Ovary (tissue), 9 donors: ENCODE data around the gene IL24. TPM values are rescaled to one million over a fixed set of nuclear protein-coding genes. Genes with fewer than 3 reads are reported as not detected.

Experiments
- DNase-seq, 5 donors: peaks; one replicate each; pipeline ENCODE4 v3.0.0-alpha.2; 2019 to 2020
- H3K27ac ChIP-seq, 2 donors: fragments of 200-600 bp; one replicate each; pipeline versions ENCODE4 v1.5.1 to v1.8.0; 2019 to 2022
- H3K27me3 ChIP-seq: fragments of 200-600 bp; one replicate; pipeline ENCODE4 v1.8.0; 2022
- H3K36me3 ChIP-seq: fragments of 200-600 bp; sonication (generic); one replicate; pipeline ENCODE4 v1.5.1; 2019
- H3K4me1 ChIP-seq: one replicate; pipeline ENCODE4 v1.8.1; 2013; ENCODE audit warnings: mild to moderate bottlenecking, moderate library complexity; ENCODE audit not compliant: insufficient read depth
- H3K4me3 ChIP-seq: fragments of 200-600 bp; sonication (generic); one replicate; pipeline ENCODE4 v1.5.1; 2017
- H3K9me3 ChIP-seq, 2 donors: fragments of 200-600 bp in 1 of 2; sonication (generic) in 1 of 2; one replicate each; pipeline versions ENCODE4 v1.5.1 to v1.8.1; 2013 to 2019; ENCODE audit warnings: mild to moderate bottlenecking in 1 of 2, moderate library complexity in 1 of 2
- EP300 ChIP-seq: sonication (generic); formaldehyde crosslinking; IDR thresholded peaks from one replicate; pipeline ENCODE4 v1.6.1; 2017; ENCODE audit warnings: antibody characterized with exemption
- POLR2A ChIP-seq: fragments of 450-650 bp; IDR thresholded peaks from one replicate; pipeline ENCODE4 v1.6.1; 2017; ENCODE audit warnings: antibody characterized with exemption, mild to moderate bottlenecking, moderate library complexity
- WGBS, 3 donors: extraction: QIAGEN DNeasy Blood & Tissue Kit in 1 of 3; methylation state at CpG; one replicate each; pipeline versions ENCODE4 v1.1.5 to v1.1.7; 2013 to 2017; 5-methylcytosine and 5-hydroxymethylcytosine counted together
- intact Hi-C, 4 donors: fragments of 100-400 bp; cut with DNase I; formaldehyde crosslinking; loops; one replicate each; pipeline versions ENCODE4 v1.11.0 to v1.15.1; 2022 to 2023
- polyA plus RNA-seq, 2 donors: library from polyadenylated mRNA; stranded (reverse); fragments of 200-250 nt in 1 of 2; fragments of 350-450 nt in 1 of 2; fragmentation: Illumina TruSeq in 1 of 2; extraction: RNeasy Lipid Tissue Mini Kit (QIAGEN cat#74804) in 1 of 2; gene quantifications; one replicate each; pipeline ENCODE4 v1.2.3, GENCODE V29; 2013 to 2014
- total RNA-seq, 7 donors: library from RNA; depleted of rRNA in 2 of 7; stranded (reverse); fragments of >200 nt in 2 of 7; fragmentation: NEBNext Ultra II Directional in 3 of 7; extraction: Animal tissue kit (Norgen Biotek cat#: 25700) in 3 of 7; gene quantifications; one replicate each; pipeline versions ENCODE4 v1.1.0 to v1.2.4, GENCODE V29; 2016 to 2023
- TF ChIP-seq, protein P1 (sequence below), 3 donors: fragments of 450-650 bp in 2 of 3; fragments of 200-600 bp in 1 of 3; IDR thresholded peaks; one replicate each; pipeline versions ENCODE4 v1.5.1 to v1.8.0; 2016 to 2022; ENCODE audit warnings: antibody characterized with exemption in 3 of 3, mild to moderate bottlenecking in 1 of 3
- donor health status: DM: no; HTN: no; CAD: no; lungs with moderate emphysema.
- donor health status: DM: no; HTN: no; CAD: no.
- donor health status: Bipolar disorder and iron deficiency.
- donor health status: DM: yes; HTN: yes; CAD: no.
- donor health status: DM: no; HTN: no; CAD: no.
- donor health status: DM: yes; HTN: yes; CAD: no.

IL24 gene
- total and polyA plus RNA-seq, 9 donors = 0.10 to 1.8 (median 0.72) TPM; not detected in 6

DNA sequence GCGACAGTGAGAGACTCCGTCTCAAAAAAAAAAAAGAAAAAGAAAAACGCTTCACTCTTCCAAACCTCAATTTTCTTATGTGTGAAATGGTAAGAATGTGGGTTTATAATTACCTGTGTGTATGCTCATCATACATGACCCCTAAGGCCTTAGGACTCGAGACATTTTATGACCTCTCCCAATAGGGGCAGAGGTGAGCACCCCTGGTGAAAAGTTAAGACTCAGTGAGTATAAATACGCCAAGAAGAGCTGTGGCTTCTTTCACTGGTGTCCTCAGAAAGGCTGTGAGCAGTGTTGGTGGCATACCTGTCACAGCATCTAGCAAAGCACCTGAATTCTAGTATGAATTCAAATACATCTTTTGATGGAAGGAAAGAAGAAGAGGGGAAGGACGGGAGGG, 32.3 kb downstream of the IL24 start:
- 83 to 85% (median 83%) methylated on average over 6 of the region's 6 CpGs for WGBS, 3 donors
- Histone ChIP-seq H3K9me3 (no peaks in the 10 kb centered on the region), H3K27ac (no peak overlapping the region), H3K36me3 (no peaks in the 10 kb centered on the region), H3K4me1 (no peaks in the 10 kb centered on the region), H3K4me3 (no peak overlapping the region), H3K27me3 (no peaks in the 10 kb centered on the region)
- no peak for DNase-seq
- intact Hi-C loops = no loop called here
- TF ChIP-seq EP300 (no peak), POLR2A (no peak)
- TF ChIP-seq, protein P1, sequence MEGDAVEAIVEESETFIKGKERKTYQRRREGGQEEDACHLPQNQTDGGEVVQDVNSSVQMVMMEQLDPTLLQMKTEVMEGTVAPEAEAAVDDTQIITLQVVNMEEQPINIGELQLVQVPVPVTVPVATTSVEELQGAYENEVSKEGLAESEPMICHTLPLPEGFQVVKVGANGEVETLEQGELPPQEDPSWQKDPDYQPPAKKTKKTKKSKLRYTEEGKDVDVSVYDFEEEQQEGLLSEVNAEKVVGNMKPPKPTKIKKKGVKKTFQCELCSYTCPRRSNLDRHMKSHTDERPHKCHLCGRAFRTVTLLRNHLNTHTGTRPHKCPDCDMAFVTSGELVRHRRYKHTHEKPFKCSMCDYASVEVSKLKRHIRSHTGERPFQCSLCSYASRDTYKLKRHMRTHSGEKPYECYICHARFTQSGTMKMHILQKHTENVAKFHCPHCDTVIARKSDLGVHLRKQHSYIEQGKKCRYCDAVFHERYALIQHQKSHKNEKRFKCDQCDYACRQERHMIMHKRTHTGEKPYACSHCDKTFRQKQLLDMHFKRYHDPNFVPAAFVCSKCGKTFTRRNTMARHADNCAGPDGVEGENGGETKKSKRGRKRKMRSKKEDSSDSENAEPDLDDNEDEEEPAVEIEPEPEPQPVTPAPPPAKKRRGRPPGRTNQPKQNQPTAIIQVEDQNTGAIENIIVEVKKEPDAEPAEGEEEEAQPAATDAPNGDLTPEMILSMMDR (IDR thresholded peaks at IDR 0.05) = no peak

DNA sequence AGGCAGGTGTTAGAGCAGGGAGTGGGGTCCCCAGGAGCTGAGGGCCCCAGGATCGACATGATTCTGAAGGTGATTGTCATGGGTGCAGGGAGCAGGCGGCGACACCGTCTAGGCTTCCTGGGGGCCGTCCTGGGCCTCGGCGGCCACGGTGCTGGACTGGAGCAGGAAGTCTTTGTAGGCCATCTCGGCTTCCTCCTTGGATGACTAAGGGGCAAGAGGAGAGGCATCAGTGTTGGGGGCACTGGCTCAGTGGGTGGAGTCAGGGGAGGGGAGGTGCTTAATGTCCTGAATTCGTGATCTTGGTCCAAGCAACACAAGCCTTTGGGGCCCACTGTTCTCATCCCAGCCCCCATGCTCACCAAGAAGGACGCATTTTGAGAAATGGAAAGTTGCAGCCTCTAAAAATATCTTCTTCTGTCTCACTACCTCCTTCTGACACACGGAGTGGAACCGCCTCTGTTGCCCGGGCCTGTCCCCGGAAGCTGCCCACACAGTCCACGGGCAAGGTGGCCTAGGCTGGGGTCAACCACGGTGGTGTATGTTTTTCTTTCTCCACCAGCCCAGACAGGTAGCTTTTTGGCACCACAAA, 33.1 kb downstream of the IL24 start:
- Histone ChIP-seq H3K9me3 (no peaks in the 10 kb centered on the region), H3K27me3 (no peaks in the 10 kb centered on the region), H3K36me3 (no peaks in the 10 kb centered on the region), H3K4me3 (no peak overlapping the region), H3K27ac (no peak overlapping the region), H3K4me1 (no peaks in the 10 kb centered on the region)
- 81 to 89% (median 85%) methylated on average over 17 of the region's 17 CpGs for WGBS, 3 donors
- TF ChIP-seq POLR2A = no peak
- TF ChIP-seq, protein P1 (IDR thresholded peaks at IDR 0.05) = no peak
- TF ChIP-seq EP300 = no peak
- DNase-seq = no peak
- intact Hi-C loops = no loop called here

DNA sequence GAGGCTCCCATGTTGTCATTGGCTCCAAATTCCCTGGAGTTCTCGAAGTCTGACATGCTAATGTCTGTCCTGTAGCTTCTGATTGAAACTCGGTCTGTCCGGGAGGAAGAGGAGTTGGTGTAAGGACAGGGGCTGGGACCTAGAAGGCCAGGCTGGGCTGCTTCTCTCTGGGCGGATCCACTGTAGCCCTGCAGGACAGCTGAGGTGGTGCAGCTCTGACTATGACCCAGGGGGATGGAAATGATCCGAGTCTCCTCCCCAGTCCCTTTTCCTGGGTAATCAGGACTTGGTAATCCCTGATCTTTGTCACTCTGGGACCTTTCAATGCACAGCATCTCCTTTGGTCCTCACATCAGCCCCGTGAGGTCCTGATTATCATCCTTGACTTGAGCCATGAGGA, 34.5 kb downstream of the IL24 start:
- no peak for DNase-seq
- H3K4me1 ChIP-seq = no peaks in the 10 kb centered on the region
- 75 to 84% (median 77%) methylated on average over 6 of the region's 6 CpGs for WGBS, 3 donors
- intact Hi-C loops = no loop called here
- no peaks in the 10 kb centered on the region for H3K27me3 ChIP-seq
- no peaks in the 10 kb centered on the region for H3K36me3 ChIP-seq
- TF ChIP-seq, protein P1 (IDR thresholded peaks at IDR 0.05) = no peak
- no peak for TF ChIP-seq POLR2A
- TF ChIP-seq EP300 = no peak
- H3K27ac ChIP-seq = no peak overlapping the region
- no peak overlapping the region for H3K4me3 ChIP-seq
- no peaks in the 10 kb centered on the region for H3K9me3 ChIP-seq

DNA sequence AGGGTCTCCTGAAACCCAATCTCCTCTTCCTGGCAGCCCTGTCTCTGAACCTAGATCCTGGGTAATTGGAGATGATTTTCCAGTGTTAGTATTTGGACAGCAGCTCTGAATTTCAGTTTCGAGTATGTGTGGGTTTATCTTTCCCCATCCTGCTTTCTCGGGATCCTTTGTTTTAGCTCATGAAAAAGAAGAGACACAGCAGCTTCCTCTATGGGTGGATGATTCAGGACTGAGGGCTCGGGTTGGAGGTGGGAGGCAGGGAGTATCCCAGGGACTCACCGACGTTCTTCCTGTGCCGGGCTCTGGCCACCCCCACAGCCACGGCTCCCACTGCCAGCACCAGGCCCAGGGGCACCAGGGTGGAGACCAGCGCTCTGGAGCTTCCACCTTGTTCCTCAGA, 34.9 kb downstream of the IL24 start:
- H3K27me3 ChIP-seq = no peaks in the 10 kb centered on the region
- DNase-seq = no peak
- TF ChIP-seq POLR2A (no peak), EP300 (no peak)
- TF ChIP-seq, protein P1 (IDR thresholded peaks at IDR 0.05) = no peak
- intact Hi-C loops = no loop called here
- H3K4me3 ChIP-seq = no peak overlapping the region
- no peak overlapping the region for H3K27ac ChIP-seq
- H3K36me3 ChIP-seq = no peaks in the 10 kb centered on the region
- WGBS, 3 donors = 35 to 40% (median 39%) methylated on average over 8 of the region's 8 CpGs
- no peaks in the 10 kb centered on the region for H3K4me1 ChIP-seq
- H3K9me3 ChIP-seq = no peaks in the 10 kb centered on the region
